Sigmoid colon (tissue), 4 donors: ENCODE measurements around the gene SIPA1L3.

ENCODE experiments used
- CTCF ChIP-seq, 4 experiments: fragments of 450-650 bp in 3 of 4; fragments of 200-600 bp in 1 of 4; IDR thresholded peaks; one replicate each; pipeline ENCODE4 v1.5.1; 2016 to 2019; ENCODE audit warnings: antibody characterized with exemption in 4 of 4, mild to moderate bottlenecking in 3 of 4, moderate library complexity in 2 of 4
- EP300 ChIP-seq, 4 donors: sonication (generic); formaldehyde crosslinking; IDR thresholded peaks; one replicate each; pipeline ENCODE4 v1.6.1; 2017; ENCODE audit warnings: antibody characterized with exemption in 4 of 4
- POLR2A ChIP-seq, 2 donors: fragments of 450-650 bp; IDR thresholded peaks; one replicate each; pipeline ENCODE4 v1.6.1; 2016; ENCODE audit warnings: antibody characterized with exemption in 2 of 2, mild to moderate bottlenecking in 2 of 2, moderate library complexity in 2 of 2
- POLR2AphosphoS5 ChIP-seq, 4 donors: sonication (generic); formaldehyde crosslinking; IDR thresholded peaks; one replicate each; pipeline ENCODE4 v1.6.1; 2017; ENCODE audit warnings: antibody characterized with exemption in 4 of 4

- no peak for TF ChIP-seq POLR2A (IDR thresholded peaks at IDR 0.05)
- no peak for TF ChIP-seq CTCF (IDR thresholded peaks at IDR 0.05)
- TF ChIP-seq POLR2AphosphoS5 (IDR thresholded peaks at IDR 0.05) = no peak
- no peak for TF ChIP-seq EP300 (IDR thresholded peaks at IDR 0.05)
These were observed 258.3 kb downstream of the SIPA1L3 start for GRCh38 chr19:38165335-38165734.
